Ovary (tissue), 3 donors: ENCODE data around the gene PSMB10.

Experiments used
- CTCF ChIP-seq, 3 donors: fragments of 450-650 bp in 2 of 3; fragments of 200-600 bp in 1 of 3; IDR thresholded peaks; one replicate each; pipeline versions ENCODE4 v1.5.1 to v1.8.0; 2016 to 2022; ENCODE audit warnings: antibody characterized with exemption in 3 of 3, mild to moderate bottlenecking in 1 of 3
- POLR2A ChIP-seq: fragments of 450-650 bp; IDR thresholded peaks from one replicate; pipeline ENCODE4 v1.6.1; 2017; ENCODE audit warnings: antibody characterized with exemption, mild to moderate bottlenecking, moderate library complexity
- donor health status: DM: no; HTN: no; CAD: no.

DNA sequence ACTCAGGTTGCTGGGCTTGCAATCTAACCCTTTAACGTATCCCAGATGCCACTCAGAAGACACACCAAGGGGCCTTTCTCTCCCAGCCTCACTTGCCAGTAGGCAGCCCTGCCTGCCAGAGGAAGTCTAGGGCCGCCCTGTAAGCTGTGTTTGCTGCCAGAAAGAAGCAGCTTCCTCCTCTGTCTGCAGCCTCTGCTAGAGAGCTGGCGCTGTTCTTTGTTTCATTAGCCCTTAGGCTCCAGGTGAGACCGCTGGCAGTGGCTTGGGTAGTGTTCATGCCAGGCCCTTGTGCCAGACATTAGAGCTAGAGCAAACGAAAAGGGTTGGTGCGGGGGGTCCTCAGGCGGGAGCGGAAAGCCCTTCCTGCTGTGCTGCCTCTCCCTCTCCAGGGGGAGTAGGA is 13.9 kb downstream of the PSMB10 start:
- TF ChIP-seq CTCF (IDR thresholded peaks at IDR 0.05) = no peak
- TF ChIP-seq POLR2A = no peak
